H9 (cell line): ENCODE measurements around the gene TCP10L. TPM values are rescaled to one million over a fixed set of nuclear protein-coding genes. Genes with fewer than 3 reads are reported as not detected.

Experiments
- DNase-seq: peaks from one replicate; pipeline ENCODE4 v3.0.0-alpha.2; 2017
- H2AFZ ChIP-seq: one replicate; pipeline ENCODE4 v1.6.1; 2013; ENCODE audit warnings: mild to moderate bottlenecking, low read length, control low read depth, moderate library complexity
- H2AK5ac ChIP-seq: 2 replicates; pipeline ENCODE4 v1.6.1; 2013; ENCODE audit warnings: low read length, control low read depth, mixed read lengths; ENCODE audit not compliant: insufficient read length
- H2BK120ac ChIP-seq: one replicate; pipeline ENCODE4 v1.6.1; 2013; ENCODE audit warnings: low read depth, mild to moderate bottlenecking, low read length, control low read depth, inconsistent platforms; ENCODE audit not compliant: poor library complexity, severe bottlenecking
- H2BK12ac ChIP-seq: 2 replicates; pipeline ENCODE4 v1.6.1; 2013; ENCODE audit warnings: low read length, control low read depth, mixed read lengths, low read depth; ENCODE audit not compliant: insufficient read length
- H2BK15ac ChIP-seq: 2 replicates; pipeline ENCODE4 v1.6.1; 2013; ENCODE audit warnings: low read depth, low read length, control low read depth
- H2BK20ac ChIP-seq: one replicate; pipeline ENCODE4 v1.6.1; 2013; ENCODE audit warnings: low read depth, mild to moderate bottlenecking, low read length, control low read depth, inconsistent platforms; ENCODE audit not compliant: poor library complexity, severe bottlenecking
- H2BK5ac ChIP-seq: 2 replicates; pipeline ENCODE4 v1.6.1; 2013; ENCODE audit warnings: low read length, control low read depth, mixed read lengths; ENCODE audit not compliant: insufficient read length
- H3K14ac ChIP-seq: 2 replicates; pipeline ENCODE4 v1.6.1; 2013; ENCODE audit warnings: low read length, control low read depth; ENCODE audit not compliant: insufficient read depth
- H3K18ac ChIP-seq: 2 replicates; pipeline ENCODE4 v1.6.1; 2013; ENCODE audit warnings: low read depth, mild to moderate bottlenecking, mixed read lengths, low read length, control low read depth; ENCODE audit not compliant: insufficient read length
- H3K23ac ChIP-seq: 2 replicates; pipeline ENCODE4 v1.6.1; 2013; ENCODE audit warnings: low read length, control low read depth, mixed read lengths, low read depth; ENCODE audit not compliant: insufficient read length
- H3K23me2 ChIP-seq: 2 replicates; pipeline ENCODE4 v1.6.1; 2013; ENCODE audit warnings: low read depth, mild to moderate bottlenecking, mixed read lengths, low read length, control low read depth; ENCODE audit not compliant: insufficient read length, poor library complexity, severe bottlenecking
- H3K27ac ChIP-seq: 2 replicates; pipeline ENCODE4 v1.5.1; 2013; ENCODE audit warnings: low read length, control low read depth, mixed read lengths, low read depth; ENCODE audit not compliant: insufficient read length
- H3K27me3 ChIP-seq: 2 replicates; pipeline ENCODE4 v1.6.1; 2013; ENCODE audit warnings: low read length, control low read depth, inconsistent platforms; ENCODE audit not compliant: insufficient read depth
- H3K4ac ChIP-seq: 2 replicates; pipeline ENCODE4 v1.6.1; 2013; ENCODE audit warnings: low read depth, mild to moderate bottlenecking, control low read depth, inconsistent platforms, low read length, moderate library complexity
- H3K4me1 ChIP-seq: 2 replicates; pipeline ENCODE4 v1.6.1; 2013; ENCODE audit warnings: low read length, control low read depth, inconsistent platforms; ENCODE audit not compliant: insufficient read depth
- H3K4me2 ChIP-seq: 2 replicates; pipeline ENCODE4 v1.6.1; 2013; ENCODE audit warnings: low read length, control low read depth, mixed read lengths; ENCODE audit not compliant: insufficient read length, insufficient read depth
- H3K56ac ChIP-seq: 2 replicates; pipeline ENCODE4 v1.6.1; 2013; ENCODE audit warnings: low read depth, mild to moderate bottlenecking, mixed read lengths, low read length, control low read depth; ENCODE audit not compliant: insufficient read length
- H3K79me1 ChIP-seq: 2 replicates; pipeline ENCODE4 v1.6.1; 2013; ENCODE audit warnings: low read depth, mild to moderate bottlenecking, moderate library complexity, low read length, control low read depth, inconsistent platforms; ENCODE audit not compliant: insufficient read depth, poor library complexity, severe bottlenecking
- H3K79me2 ChIP-seq: 2 replicates; pipeline ENCODE4 v1.6.1; 2013; ENCODE audit warnings: low read length, control low read depth, inconsistent platforms; ENCODE audit not compliant: insufficient read depth
- H3K9ac ChIP-seq: 2 replicates; pipeline ENCODE4 v1.6.1; 2013; ENCODE audit warnings: low read length, control low read depth, mixed read lengths; ENCODE audit not compliant: insufficient read length; ENCODE audit errors: extremely low read depth
- H3K9me3 ChIP-seq: one replicate; pipeline ENCODE4 v1.6.1; 2013; ENCODE audit warnings: low read depth, low read length, inconsistent platforms; ENCODE audit not compliant: control insufficient read depth
- H3T11ph ChIP-seq: one replicate; pipeline ENCODE4 v1.6.1; 2013; ENCODE audit warnings: mild to moderate bottlenecking, low read length, control low read depth, inconsistent platforms
- H4K20me1 ChIP-seq: one replicate; pipeline ENCODE4 v1.6.1; 2013; ENCODE audit not compliant: control insufficient read depth, insufficient read length, insufficient read depth
- H4K5ac ChIP-seq: 2 replicates; pipeline ENCODE4 v1.6.1; 2013; ENCODE audit warnings: low read depth, mild to moderate bottlenecking, mixed read lengths, low read length, control low read depth; ENCODE audit not compliant: insufficient read length
- H4K8ac ChIP-seq: replicated peaks from 2 replicates; pipeline ENCODE4 v1.6.1; 2013; ENCODE audit warnings: low read length, control low read depth, mixed read lengths, low read depth; ENCODE audit not compliant: insufficient read length
- H4K91ac ChIP-seq: 2 replicates; pipeline ENCODE4 v1.6.1; 2013; ENCODE audit warnings: low read depth, mild to moderate bottlenecking, moderate library complexity, mixed read lengths, low read length, control low read depth; ENCODE audit not compliant: insufficient read length
- H3K27ac Mint-ChIP-seq, 3 experiments: 2 replicates in 2 of 3; 3 replicates in 1 of 3; pipeline ENCODE4 v1.8.0; 2020 to 2021; ENCODE audit warnings: mixed read lengths in 3 of 3, mild to moderate bottlenecking in 1 of 3, moderate library complexity in 1 of 3
- H3K27me3 Mint-ChIP-seq: 2 replicates; pipeline ENCODE4 v1.8.0; 2021; ENCODE audit warnings: low read depth, mild to moderate bottlenecking, moderate library complexity, mixed read lengths
- H3K36me3 Mint-ChIP-seq, 3 experiments: 2 replicates in 2 of 3; 3 replicates in 1 of 3; pipeline ENCODE4 v1.8.0; 2020 to 2021; ENCODE audit warnings: low read depth in 3 of 3, mixed read lengths in 3 of 3; ENCODE audit not compliant: insufficient read depth in 1 of 3
- H3K4me1 Mint-ChIP-seq, 2 experiments: 2 replicates each; pipeline ENCODE4 v1.8.0; 2020; ENCODE audit warnings: mixed read lengths in 2 of 2
- H3K4me3 Mint-ChIP-seq, 2 experiments: 2 replicates in 1 of 2; 3 replicates in 1 of 2; pipeline ENCODE4 v1.8.0; 2020 to 2021; ENCODE audit warnings: mild to moderate bottlenecking in 2 of 2, mixed read lengths in 2 of 2, moderate library complexity in 1 of 2
- H3K9me3 Mint-ChIP-seq, 2 experiments: 2 replicates in 1 of 2; 3 replicates in 1 of 2; pipeline ENCODE4 v1.8.0; 2020; ENCODE audit warnings: mild to moderate bottlenecking in 2 of 2, mixed read lengths in 2 of 2, moderate library complexity in 1 of 2
- WGBS: extraction: QIAGEN DNeasy Blood & Tissue Kit; methylation state at CpG from one replicate; pipeline ENCODE4 v1.1.7; 2013; ENCODE audit warnings: missing lambda C conversion rate, low lambda C conversion rate, mixed read lengths; ENCODE audit not compliant: insufficient read length; ENCODE audit errors: extremely low coverage; 5-methylcytosine and 5-hydroxymethylcytosine counted together
- total RNA-seq: library from RNA; stranded (reverse); gene quantifications from 2 replicates; pipeline ENCODE4 v1.2.1, GENCODE V29; 2021
- TF ChIP-seq, protein P1 (sequence below): fragments of 200-600 bp; sonication (generic); conservative IDR thresholded peaks from 3 replicates; pipeline ENCODE4 v1.8.0; 2021; ENCODE audit warnings: antibody characterized with exemption, mild to moderate bottlenecking

Gene TCP10L
- total RNA-seq, 1 experiment from 2014 or later: 5.1 TPM

DNA sequence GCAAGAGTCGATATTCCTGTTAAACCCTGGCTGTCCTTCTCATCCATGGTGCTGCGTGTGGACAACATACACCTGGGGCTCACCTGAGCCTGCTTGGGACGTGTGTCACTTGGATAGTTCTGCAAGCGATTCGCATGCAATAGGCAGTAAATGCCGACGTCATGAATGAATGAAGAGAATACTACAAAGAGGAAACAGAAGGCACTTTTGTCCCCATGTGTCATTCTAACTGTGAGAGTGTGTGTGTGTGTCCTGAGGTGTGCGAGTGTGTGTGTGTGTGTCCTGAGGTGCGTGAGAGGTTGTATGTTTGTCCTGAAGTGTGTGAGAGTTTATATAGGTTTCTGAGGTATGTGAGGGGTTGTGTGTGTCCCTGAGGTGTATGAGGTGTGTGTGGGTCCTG, 647 bp upstream of the TCP10L start:
- Mint-ChIP-seq H3K4me3 (no peak overlapping the region; a peak in 1 of 5 replicates), H3K27ac (no peak overlapping the region), H3K9me3 (no peaks in the 10 kb centered on the region), H3K36me3 (no peaks in the 10 kb centered on the region), H3K4me1 (peaks cover 3 to 5% of the 10 kb centered on the region in 2 experiments; a peak in 1 of 4 replicates), H3K27me3 (peaks cover 2% of the 10 kb centered on the region; the same call in 1 of the 2 replicates)
- no peak overlapping the region for H4K8ac ChIP-seq
- no peak overlapping the region for H2BK20ac ChIP-seq
- H2BK15ac ChIP-seq: no peak overlapping the region
- H3K27ac ChIP-seq: no peak overlapping the region
- no peaks in the 10 kb centered on the region for H3K4me1 ChIP-seq
- H3K4ac ChIP-seq: no peak overlapping the region
- H4K20me1 ChIP-seq: no peaks in the 10 kb centered on the region
- no peak overlapping the region for H3K4me2 ChIP-seq
- no peaks in the 10 kb centered on the region for H3K9me3 ChIP-seq
- no peak overlapping the region for H2AFZ ChIP-seq
- no peak overlapping the region for H2BK120ac ChIP-seq
- H3K27me3 ChIP-seq: no peaks in the 10 kb centered on the region; the same call in 1 of the 2 replicates
- no peak overlapping the region for H3K18ac ChIP-seq
- H4K91ac ChIP-seq: no peak overlapping the region
- WGBS: no CpG with 5 or more reads among the region's 9 CpGs
- TF ChIP-seq, protein P1, sequence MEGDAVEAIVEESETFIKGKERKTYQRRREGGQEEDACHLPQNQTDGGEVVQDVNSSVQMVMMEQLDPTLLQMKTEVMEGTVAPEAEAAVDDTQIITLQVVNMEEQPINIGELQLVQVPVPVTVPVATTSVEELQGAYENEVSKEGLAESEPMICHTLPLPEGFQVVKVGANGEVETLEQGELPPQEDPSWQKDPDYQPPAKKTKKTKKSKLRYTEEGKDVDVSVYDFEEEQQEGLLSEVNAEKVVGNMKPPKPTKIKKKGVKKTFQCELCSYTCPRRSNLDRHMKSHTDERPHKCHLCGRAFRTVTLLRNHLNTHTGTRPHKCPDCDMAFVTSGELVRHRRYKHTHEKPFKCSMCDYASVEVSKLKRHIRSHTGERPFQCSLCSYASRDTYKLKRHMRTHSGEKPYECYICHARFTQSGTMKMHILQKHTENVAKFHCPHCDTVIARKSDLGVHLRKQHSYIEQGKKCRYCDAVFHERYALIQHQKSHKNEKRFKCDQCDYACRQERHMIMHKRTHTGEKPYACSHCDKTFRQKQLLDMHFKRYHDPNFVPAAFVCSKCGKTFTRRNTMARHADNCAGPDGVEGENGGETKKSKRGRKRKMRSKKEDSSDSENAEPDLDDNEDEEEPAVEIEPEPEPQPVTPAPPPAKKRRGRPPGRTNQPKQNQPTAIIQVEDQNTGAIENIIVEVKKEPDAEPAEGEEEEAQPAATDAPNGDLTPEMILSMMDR: no peak
- no peak overlapping the region for H3K9ac ChIP-seq
- H4K5ac ChIP-seq: no peak overlapping the region
- H3K56ac ChIP-seq: no peak overlapping the region
- no peak overlapping the region for H3K23ac ChIP-seq
- no peak overlapping the region for H2BK5ac ChIP-seq
- H3K79me1 ChIP-seq: no peaks in the 10 kb centered on the region
- H3K23me2 ChIP-seq: no peaks in the 10 kb centered on the region
- no peaks in the 10 kb centered on the region for H3K79me2 ChIP-seq
- DNase-seq: no peak
- H2AK5ac ChIP-seq: no peak overlapping the region
- no peak overlapping the region for H3T11ph ChIP-seq
- no peak overlapping the region for H2BK12ac ChIP-seq
- H3K14ac ChIP-seq: no peak overlapping the region
